ENCODE results near the gene MRPL19.
A peak's percentile ranks its signal among the peaks of the same experiment; 100 is the strongest.

MRPL19 gene

GRCh38 chr2:75605770-75606529 lies 40.6 kb upstream of the MRPL19 start:
- H2BK12ac ChIP-seq (ENCODE audit: low read length) = peak overlapping the region; percentile 61
- no peaks in the 10 kb centered on the region for H3K36me3 ChIP-seq (ENCODE audit: control insufficient read depth in 1 of 2, insufficient read depth in 2 of 2, low read length in 2 of 2)
- DNase-seq = peak; percentile 87 to 92
- no peak overlapping the region for H3K9ac ChIP-seq (ENCODE audit: low read length)
- peaks cover 3% of the 10 kb centered on the region for H3K79me2 ChIP-seq (ENCODE audit: control insufficient read depth, insufficient read depth, low read length, poor library complexity)
- peak overlapping the region; percentile 23 for H3K4me2 ChIP-seq (ENCODE audit: low read length)
- peak overlapping the region; percentile 90 for H3K14ac ChIP-seq (ENCODE audit: low read length)
- no peak overlapping the region for H3K4me3 ChIP-seq (ENCODE audit: low read depth, low read length)
- no peak overlapping the region for H3K23ac ChIP-seq (ENCODE audit: low read length)
- H4K12ac ChIP-seq (ENCODE audit: low read depth, low read length) = no peak overlapping the region
- H3K27ac ChIP-seq (ENCODE audit: low read depth, low read length) = peak overlapping the region; percentile 89
- peak overlapping the region; percentile 86 for H4K91ac ChIP-seq (ENCODE audit: low read depth, low read length)
- no peaks in the 10 kb centered on the region for H3K27me3 ChIP-seq (ENCODE audit: insufficient read depth, low read length)
- peak overlapping the region; percentile 89 for H2BK120ac ChIP-seq (ENCODE audit: insufficient read depth, low read length, poor library complexity)
- peak overlapping the region; percentile 67 for H2AK5ac ChIP-seq (ENCODE audit: low read length)
- peaks cover 29% of the 10 kb centered on the region for H3K79me1 ChIP-seq (ENCODE audit: low read length)
- H2BK5ac ChIP-seq (ENCODE audit: low read depth, low read length, poor library complexity) = peak overlapping the region; percentile 93
- peak overlapping the region; percentile 84 for H2AFZ ChIP-seq (ENCODE audit: insufficient read depth, low read length, poor library complexity)
- peak overlapping the region; percentile 48 for H3K18ac ChIP-seq (ENCODE audit: low read length)
- H4K8ac ChIP-seq (ENCODE audit: low read depth, low read length) = peak overlapping the region; percentile 74
- peaks cover 20 to 27% of the 10 kb centered on the region in 2 experiments for H3K4me1 ChIP-seq (ENCODE audit: control insufficient read depth in 1 of 2, insufficient read depth in 2 of 2, low read length in 2 of 2)
- WGBS (ENCODE audit: extremely low coverage, insufficient coverage, insufficient read length) = no CpG with 5 or more reads among the region's 6 CpGs
- peak overlapping the region; percentile 13 for H3K4ac ChIP-seq (ENCODE audit: low read depth, low read length)
- no peaks in the 10 kb centered on the region for H3K9me3 ChIP-seq (ENCODE audit: insufficient read depth, low read depth, low read length)

GRCh38 chr2:75606761-75607399 lies 39.7 kb upstream of the MRPL19 start:
- Histone ChIP-seq H4K8ac (ENCODE audit: low read depth, low read length) (no peak overlapping the region), H3K14ac (ENCODE audit: low read length) (peak overlapping the region; percentile 30), H4K91ac (ENCODE audit: low read depth, low read length) (peak overlapping the region; percentile 93), H3K18ac (ENCODE audit: low read length) (no peak overlapping the region), H3K4ac (ENCODE audit: low read depth, low read length) (peak overlapping the region; percentile 25), H3K4me3 (ENCODE audit: low read depth, low read length) (no peak overlapping the region), H2BK12ac (ENCODE audit: low read length) (peak overlapping the region; percentile 85), H2AK5ac (ENCODE audit: low read length) (peak overlapping the region; percentile 25), H3K79me1 (ENCODE audit: low read length) (peaks cover 25% of the 10 kb centered on the region), H3K23ac (ENCODE audit: low read length) (no peak overlapping the region), H4K12ac (ENCODE audit: low read depth, low read length) (peak overlapping the region; percentile 3), H2AFZ (ENCODE audit: insufficient read depth, low read length, poor library complexity) (no peak overlapping the region), H3K79me2 (ENCODE audit: control insufficient read depth, insufficient read depth, low read length, poor library complexity) (peaks cover 3% of the 10 kb centered on the region), H3K27ac (ENCODE audit: low read depth, low read length) (peak overlapping the region; percentile 89), H3K4me2 (ENCODE audit: low read length) (no peak overlapping the region), H3K27me3 (ENCODE audit: insufficient read depth, low read length) (no peaks in the 10 kb centered on the region), H3K36me3 (ENCODE audit: control insufficient read depth in 1 of 2, insufficient read depth in 2 of 2, low read length in 2 of 2) (no peaks in the 10 kb centered on the region), H3K4me1 (ENCODE audit: control insufficient read depth in 1 of 2, insufficient read depth in 2 of 2, low read length in 2 of 2) (peaks cover 18 to 25% of the 10 kb centered on the region in 2 experiments), H2BK5ac (ENCODE audit: low read depth, low read length, poor library complexity) (peak overlapping the region; percentile 80), H3K9me3 (ENCODE audit: insufficient read depth, low read depth, low read length) (no peaks in the 10 kb centered on the region), H3K9ac (ENCODE audit: low read length) (no peak overlapping the region), H2BK120ac (ENCODE audit: insufficient read depth, low read length, poor library complexity) (peak overlapping the region; percentile 74)
- DNase-seq = peak; percentile 46 to 69
- no CpG with 5 or more reads among the region's 8 CpGs for WGBS (ENCODE audit: extremely low coverage, insufficient coverage, insufficient read length)

- H2AFZ ChIP-seq (ENCODE audit: insufficient read depth, low read length, poor library complexity) = no peak overlapping the region
- H3K4me3 ChIP-seq (ENCODE audit: low read depth, low read length) = no peak overlapping the region
- WGBS (ENCODE audit: extremely low coverage, insufficient coverage, insufficient read length) = no CpG with 5 or more reads among the region's 3 CpGs
Observed at GRCh38 chr2:75607400-75607798, 39.2 kb upstream of the MRPL19 start.

GRCh38 chr2:75607988-75608683 lies 38.4 kb upstream of the MRPL19 start:
- Histone ChIP-seq H3K14ac (ENCODE audit: low read length) (peak overlapping the region; percentile 42), H3K4me1 (ENCODE audit: control insufficient read depth in 1 of 2, insufficient read depth in 2 of 2, low read length in 2 of 2) (peaks cover 16 to 25% of the 10 kb centered on the region in 2 experiments), H3K4ac (ENCODE audit: low read depth, low read length) (no peak overlapping the region), H2AFZ (ENCODE audit: insufficient read depth, low read length, poor library complexity) (no peak overlapping the region), H3K4me2 (ENCODE audit: low read length) (no peak overlapping the region), H3K9ac (ENCODE audit: low read length) (no peak overlapping the region), H2BK12ac (ENCODE audit: low read length) (peak overlapping the region; percentile 37), H2BK120ac (ENCODE audit: insufficient read depth, low read length, poor library complexity) (no peak overlapping the region), H3K18ac (ENCODE audit: low read length) (no peak overlapping the region), H2BK5ac (ENCODE audit: low read depth, low read length, poor library complexity) (no peak overlapping the region), H4K91ac (ENCODE audit: low read depth, low read length) (peak overlapping the region; percentile 61), H3K9me3 (ENCODE audit: insufficient read depth, low read depth, low read length) (peaks cover 2% of the 10 kb centered on the region), H3K36me3 (ENCODE audit: control insufficient read depth in 1 of 2, insufficient read depth in 2 of 2, low read length in 2 of 2) (no peaks in the 10 kb centered on the region), H3K27me3 (ENCODE audit: insufficient read depth, low read length) (no peaks in the 10 kb centered on the region), H3K4me3 (ENCODE audit: low read depth, low read length) (no peak overlapping the region), H2AK5ac (ENCODE audit: low read length) (peak overlapping the region; percentile 11), H3K79me1 (ENCODE audit: low read length) (peaks cover 25% of the 10 kb centered on the region), H3K79me2 (ENCODE audit: control insufficient read depth, insufficient read depth, low read length, poor library complexity) (peaks cover 3% of the 10 kb centered on the region), H4K12ac (ENCODE audit: low read depth, low read length) (no peak overlapping the region), H3K23ac (ENCODE audit: low read length) (no peak overlapping the region), H3K27ac (ENCODE audit: low read depth, low read length) (no peak overlapping the region), H4K8ac (ENCODE audit: low read depth, low read length) (no peak overlapping the region)
- DNase-seq = no peak
- WGBS (ENCODE audit: extremely low coverage, insufficient coverage, insufficient read length) = no CpG with 5 or more reads among the region's 7 CpGs

More at GRCh38 chr2:75607400-75607798, 39.2 kb upstream of the MRPL19 start:
- DNase-seq = no peak
- Histone ChIP-seq H3K27me3 (ENCODE audit: insufficient read depth, low read length) (no peaks in the 10 kb centered on the region), H2BK12ac (ENCODE audit: low read length) (peak overlapping the region; percentile 68), H3K36me3 (ENCODE audit: control insufficient read depth in 1 of 2, insufficient read depth in 2 of 2, low read length in 2 of 2) (no peaks in the 10 kb centered on the region), H4K8ac (ENCODE audit: low read depth, low read length) (no peak overlapping the region), H4K12ac (ENCODE audit: low read depth, low read length) (no peak overlapping the region), H3K79me1 (ENCODE audit: low read length) (peaks cover 25% of the 10 kb centered on the region), H4K91ac (ENCODE audit: low read depth, low read length) (peak overlapping the region; percentile 44), H3K4ac (ENCODE audit: low read depth, low read length) (no peak overlapping the region), H3K27ac (ENCODE audit: low read depth, low read length) (no peak overlapping the region), H2BK5ac (ENCODE audit: low read depth, low read length, poor library complexity) (no peak overlapping the region), H3K4me2 (ENCODE audit: low read length) (no peak overlapping the region), H3K14ac (ENCODE audit: low read length) (no peak overlapping the region), H3K9me3 (ENCODE audit: insufficient read depth, low read depth, low read length) (peaks cover 2% of the 10 kb centered on the region), H2AK5ac (ENCODE audit: low read length) (peak overlapping the region; percentile 25), H3K9ac (ENCODE audit: low read length) (no peak overlapping the region), H3K18ac (ENCODE audit: low read length) (no peak overlapping the region), H3K79me2 (ENCODE audit: control insufficient read depth, insufficient read depth, low read length, poor library complexity) (peaks cover 3% of the 10 kb centered on the region), H3K4me1 (ENCODE audit: control insufficient read depth in 1 of 2, insufficient read depth in 2 of 2, low read length in 2 of 2) (peaks cover 18 to 25% of the 10 kb centered on the region in 2 experiments), H2BK120ac (ENCODE audit: insufficient read depth, low read length, poor library complexity) (peak overlapping the region; percentile 30), H3K23ac (ENCODE audit: low read length) (no peak overlapping the region)

Data from trophoblast cell (in vitro differentiated cells and primary cell).